K562 (cell line): Measurements from ENCODE around the gene S100A10. TPM values are rescaled to one million over a fixed set of nuclear protein-coding genes. Genes with fewer than 3 reads are reported as not detected.
A peak's percentile ranks its signal among the peaks of the same experiment; 100 is the strongest.

Experiments
- CAMTA2 ChIP-seq: fragments of 250-450 bp; sonication (Bioruptor Pico); conservative IDR thresholded peaks from 2 replicates; pipeline ENCODE4 v1.5.1; 2022
- CBX8 ChIP-seq: fragments of 200-600 bp; sonication (generic); IDR thresholded peaks from 2 replicates; pipeline ENCODE4 v1.6.1; 2012; ENCODE audit warnings: borderline replicate concordance, mixed run types, low read depth, mild to moderate bottlenecking, moderate library complexity, mixed read lengths, low read length, control low read depth, inconsistent platforms; ENCODE audit not compliant: poor library complexity, severe bottlenecking; ENCODE audit errors: extremely low read depth
- DACH1 ChIP-seq: fragments of 450-650 bp; IDR thresholded peaks from 2 replicates; pipeline ENCODE4 v1.6.1; 2018; ENCODE audit not compliant: partially characterized antibody
- EP400 ChIP-seq: fragments of 450-650 bp; IDR thresholded peaks from 2 replicates; pipeline ENCODE4 v1.6.1; 2017; ENCODE audit warnings: antibody characterized with exemption, mild to moderate bottlenecking, moderate library complexity
- HDAC2 ChIP-seq: fragments of 450-650 bp; IDR thresholded peaks from 2 replicates; pipeline ENCODE4 v1.6.1; 2016; ENCODE audit warnings: mild to moderate bottlenecking
- HDGF ChIP-seq: fragments of 450-650 bp; IDR thresholded peaks from 2 replicates; pipeline ENCODE4 v1.6.1; 2016
- ILK ChIP-seq: fragments of 450-650 bp; IDR thresholded peaks from 2 replicates; pipeline ENCODE4 v1.6.1; 2016; ENCODE audit warnings: missing genetic modification characterization, low read depth, mild to moderate bottlenecking, missing compliant biosample characterization, moderate library complexity, borderline replicate concordance
- JUN ChIP-seq, 2 experiments: sonication (generic) in 1 of 2; formaldehyde crosslinking in 1 of 2; IDR thresholded peaks; 2 replicates each; pipeline versions ENCODE4 v1.6.1 to v1.8.0; 2012 to 2022; ENCODE audit warnings: borderline replicate concordance in 2 of 2, mild to moderate bottlenecking in 2 of 2, improper control_type of control experiment in 1 of 2, low read depth in 1 of 2, low read length in 1 of 2, missing genetic modification reagents in 1 of 2
- NCOR1 ChIP-seq: fragments of 450-650 bp; IDR thresholded peaks from 2 replicates; pipeline ENCODE4 v1.6.1; 2016; ENCODE audit warnings: mild to moderate bottlenecking, moderate library complexity
- PML ChIP-seq: IDR thresholded peaks from 2 replicates; pipeline ENCODE4 v1.6.1; 2012; ENCODE audit warnings: low read length, inconsistent platforms
- POLR2AphosphoS5 ChIP-seq: IDR thresholded peaks from 2 replicates; pipeline ENCODE4 v1.6.1; 2011; ENCODE audit warnings: mild to moderate bottlenecking, low read depth, low read length, moderate library complexity; ENCODE audit not compliant: control insufficient read depth, insufficient read depth
- RBM17 ChIP-seq: fragments of 200-400 bp; formaldehyde crosslinking; IDR thresholded peaks from 2 replicates; pipeline ENCODE4 v1.6.1; 2017; ENCODE audit warnings: low read depth, mild to moderate bottlenecking, low read length, borderline replicate concordance
- SIN3A ChIP-seq, 2 experiments: fragments of 150-350 bp in 1 of 2; IDR thresholded peaks; 2 replicates each; pipeline ENCODE4 v1.6.1; 2011 to 2016; ENCODE audit warnings: borderline replicate concordance in 2 of 2, low read depth in 2 of 2, low read length in 2 of 2, mild to moderate bottlenecking in 2 of 2, moderate library complexity in 2 of 2; ENCODE audit not compliant: control insufficient read depth in 1 of 2
- TARDBP ChIP-seq: fragments of 450-650 bp; IDR thresholded peaks from 2 replicates; pipeline ENCODE4 v1.6.1; 2016
- TEAD1 ChIP-seq, 2 experiments: fragments of 450-650 bp in 1 of 2; sonication (generic) in 1 of 2; formaldehyde crosslinking; IDR thresholded peaks; 2 replicates each; pipeline versions ENCODE4 v1.4.0 to v1.8.0; 2020 to 2022; ENCODE audit warnings: mild to moderate bottlenecking in 2 of 2, missing genetic modification reagents in 1 of 2
- ZC3H11A ChIP-seq: IDR thresholded peaks from 2 replicates; pipeline ENCODE4 v1.6.1; 2012; ENCODE audit warnings: low read depth, low read length, improper control_type of control experiment
- ZNF174 ChIP-seq: fragments of 250-450 bp; sonication (Bioruptor Pico); IDR thresholded peaks from 2 replicates; pipeline ENCODE4 v1.4.0; 2020; ENCODE audit warnings: mild to moderate bottlenecking
- ZNF175 ChIP-seq: fragments of 200-800 bp; sonication (Bioruptor generic); IDR thresholded peaks from 2 replicates; pipeline ENCODE4 v1.6.1; 2016; ENCODE audit warnings: low read depth, mild to moderate bottlenecking, missing genetic modification characterization, missing compliant biosample characterization
- polyA plus RNA-seq, 8 experiments: library from polyadenylated mRNA; depleted of rRNA in 4 of 8; stranded (reverse) in 5 of 8; unstranded in 3 of 8; fragments of >200 nt; fragmentation: Nextera tagmentation in 2 of 8; fragmentation: Illumina TruSeq in 1 of 8; extraction: Ambion mirVana in 2 of 8; extraction: Trizol in 1 of 8; gene quantifications; 2 replicates each; pipeline versions ENCODE4 v1.2.1 to v1.2.3, GENCODE V29; 2011 to 2014; ENCODE audit warnings: inconsistent platforms in 1 of 8, missing spikeins in 1 of 8
- total RNA-seq, 7 experiments: library from RNA; depleted of rRNA in 6 of 7; stranded (reverse); fragments of >200 nt in 6 of 7; fragmentation: Illumina TruSeq in 2 of 7; extraction: Trizol in 2 of 7; gene quantifications; 2 replicates each; pipeline versions ENCODE4 v1.2.1 to v1.2.3, GENCODE V29; 2011 to 2021; ENCODE audit warnings: low replicate concordance in 1 of 7
- TF ChIP-seq, protein P1 (sequence below): fragments of 450-650 bp; formaldehyde crosslinking; IDR thresholded peaks from 2 replicates; pipeline ENCODE4 v1.4.0; 2020; ENCODE audit warnings: mild to moderate bottlenecking
- TF ChIP-seq, protein P2 (sequence below), 3 experiments: IDR thresholded peaks in 2 of 3; conservative IDR thresholded peaks in 1 of 3; 2 replicates each; pipeline ENCODE4 v1.5.1; 2011 to 2012; ENCODE audit warnings: low read length in 3 of 3, mild to moderate bottlenecking in 3 of 3, control low read depth in 2 of 3, improper control_type of control experiment in 1 of 3, inconsistent platforms in 1 of 3, low read depth in 1 of 3, mixed read lengths in 1 of 3, moderate library complexity in 1 of 3; ENCODE audit not compliant: insufficient read depth in 2 of 3
- TF ChIP-seq, protein P3 (sequence below): fragments of 250-450 bp; sonication (Bioruptor Pico); IDR thresholded peaks from 2 replicates; pipeline ENCODE4 v1.5.0; 2021; ENCODE audit warnings: mild to moderate bottlenecking, moderate library complexity

Gene S100A10
- total and polyA plus RNA-seq, 9 of the 15 experiments (the other 6 are each of a cell fraction or from before 2014, with no cell fraction given), result 0.32 to 1.6 (median 0.50) TPM; not detected in 3

DNA sequence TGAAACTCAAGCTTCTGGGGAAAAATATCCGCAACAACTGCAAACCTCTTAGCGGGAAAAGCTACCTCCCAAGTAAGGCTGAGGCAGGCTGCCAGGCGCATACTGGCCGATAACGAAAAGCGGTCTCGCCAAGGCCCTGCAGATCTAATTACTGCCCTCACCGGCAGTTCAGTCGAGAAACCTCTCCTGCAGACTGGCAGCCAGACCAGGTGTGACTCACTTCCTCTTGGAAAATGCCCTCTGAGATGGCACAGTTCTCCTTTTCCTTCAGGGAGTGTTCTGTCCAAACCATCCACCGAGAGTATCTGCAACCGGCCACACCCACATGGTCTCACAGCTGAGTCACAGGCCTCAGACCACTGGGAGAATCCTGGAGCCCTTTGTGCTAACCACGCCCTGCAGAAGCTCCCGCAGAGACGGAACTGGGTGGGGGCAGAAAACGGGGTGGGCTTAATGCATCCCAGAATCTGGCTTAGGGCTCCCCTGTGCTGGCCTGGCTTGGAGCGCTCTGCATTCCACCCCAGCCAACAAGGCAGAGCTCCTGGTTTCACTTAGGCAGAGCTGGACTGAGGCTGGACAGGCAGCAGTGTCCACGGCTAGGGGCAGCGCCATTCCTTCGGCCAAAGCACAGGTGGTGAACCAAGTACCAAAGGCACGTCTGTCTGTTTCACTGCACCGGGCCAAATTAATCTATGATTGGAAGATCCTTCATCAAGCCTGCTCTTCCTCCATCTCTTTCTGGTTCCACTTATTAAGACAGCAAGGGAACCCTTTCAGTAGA, 1.2 kb downstream of the S100A10 start (continued):
- TF ChIP-seq, protein P1, sequence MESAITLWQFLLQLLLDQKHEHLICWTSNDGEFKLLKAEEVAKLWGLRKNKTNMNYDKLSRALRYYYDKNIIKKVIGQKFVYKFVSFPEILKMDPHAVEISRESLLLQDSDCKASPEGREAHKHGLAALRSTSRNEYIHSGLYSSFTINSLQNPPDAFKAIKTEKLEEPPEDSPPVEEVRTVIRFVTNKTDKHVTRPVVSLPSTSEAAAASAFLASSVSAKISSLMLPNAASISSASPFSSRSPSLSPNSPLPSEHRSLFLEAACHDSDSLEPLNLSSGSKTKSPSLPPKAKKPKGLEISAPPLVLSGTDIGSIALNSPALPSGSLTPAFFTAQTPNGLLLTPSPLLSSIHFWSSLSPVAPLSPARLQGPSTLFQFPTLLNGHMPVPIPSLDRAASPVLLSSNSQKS (CRISPR knock-in tag), result no peak
- TF ChIP-seq EP400 (no peak), HDGF (no peak), POLR2AphosphoS5 (no peak), NCOR1 (no peak), DACH1 (peak; percentile 25), JUN (IDR thresholded peaks at IDR 0.05; ENCODE audit: borderline replicate concordance, low read depth, low read length) (no peak), JUN (CRISPR knock-in tag; IDR thresholded peaks at IDR 0.05; ENCODE audit: borderline replicate concordance) (no peak), TARDBP (no peak), SIN3A (IDR thresholded peaks at IDR 0.05; ENCODE audit: borderline replicate concordance in 2 of 2, control insufficient read depth in 1 of 2, low read depth in 2 of 2, low read length in 2 of 2) (no peak), TEAD1 (CRISPR knock-in tag; IDR thresholded peaks at IDR 0.05) (no peak), CBX8 (peak; percentile 99), RBM17 (no peak), CAMTA2 (CRISPR knock-in tag) (no peak), ILK (no peak), PML (no peak), ZNF174 (no peak), HDAC2 (peak; percentile 67; the same call in 1 of the 2 replicates), ZC3H11A (no peak), ZNF175 (no peak)
- TF ChIP-seq, protein P2, sequence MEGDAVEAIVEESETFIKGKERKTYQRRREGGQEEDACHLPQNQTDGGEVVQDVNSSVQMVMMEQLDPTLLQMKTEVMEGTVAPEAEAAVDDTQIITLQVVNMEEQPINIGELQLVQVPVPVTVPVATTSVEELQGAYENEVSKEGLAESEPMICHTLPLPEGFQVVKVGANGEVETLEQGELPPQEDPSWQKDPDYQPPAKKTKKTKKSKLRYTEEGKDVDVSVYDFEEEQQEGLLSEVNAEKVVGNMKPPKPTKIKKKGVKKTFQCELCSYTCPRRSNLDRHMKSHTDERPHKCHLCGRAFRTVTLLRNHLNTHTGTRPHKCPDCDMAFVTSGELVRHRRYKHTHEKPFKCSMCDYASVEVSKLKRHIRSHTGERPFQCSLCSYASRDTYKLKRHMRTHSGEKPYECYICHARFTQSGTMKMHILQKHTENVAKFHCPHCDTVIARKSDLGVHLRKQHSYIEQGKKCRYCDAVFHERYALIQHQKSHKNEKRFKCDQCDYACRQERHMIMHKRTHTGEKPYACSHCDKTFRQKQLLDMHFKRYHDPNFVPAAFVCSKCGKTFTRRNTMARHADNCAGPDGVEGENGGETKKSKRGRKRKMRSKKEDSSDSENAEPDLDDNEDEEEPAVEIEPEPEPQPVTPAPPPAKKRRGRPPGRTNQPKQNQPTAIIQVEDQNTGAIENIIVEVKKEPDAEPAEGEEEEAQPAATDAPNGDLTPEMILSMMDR (IDR thresholded peaks at IDR 0.05 in 2 of 3, conservative IDR thresholded peaks at IDR 0.05 in 1 of 3; ENCODE audit: insufficient read depth in 2 of 3, low read depth in 1 of 3, low read length in 3 of 3), result no peak
- TF ChIP-seq, protein P3, sequence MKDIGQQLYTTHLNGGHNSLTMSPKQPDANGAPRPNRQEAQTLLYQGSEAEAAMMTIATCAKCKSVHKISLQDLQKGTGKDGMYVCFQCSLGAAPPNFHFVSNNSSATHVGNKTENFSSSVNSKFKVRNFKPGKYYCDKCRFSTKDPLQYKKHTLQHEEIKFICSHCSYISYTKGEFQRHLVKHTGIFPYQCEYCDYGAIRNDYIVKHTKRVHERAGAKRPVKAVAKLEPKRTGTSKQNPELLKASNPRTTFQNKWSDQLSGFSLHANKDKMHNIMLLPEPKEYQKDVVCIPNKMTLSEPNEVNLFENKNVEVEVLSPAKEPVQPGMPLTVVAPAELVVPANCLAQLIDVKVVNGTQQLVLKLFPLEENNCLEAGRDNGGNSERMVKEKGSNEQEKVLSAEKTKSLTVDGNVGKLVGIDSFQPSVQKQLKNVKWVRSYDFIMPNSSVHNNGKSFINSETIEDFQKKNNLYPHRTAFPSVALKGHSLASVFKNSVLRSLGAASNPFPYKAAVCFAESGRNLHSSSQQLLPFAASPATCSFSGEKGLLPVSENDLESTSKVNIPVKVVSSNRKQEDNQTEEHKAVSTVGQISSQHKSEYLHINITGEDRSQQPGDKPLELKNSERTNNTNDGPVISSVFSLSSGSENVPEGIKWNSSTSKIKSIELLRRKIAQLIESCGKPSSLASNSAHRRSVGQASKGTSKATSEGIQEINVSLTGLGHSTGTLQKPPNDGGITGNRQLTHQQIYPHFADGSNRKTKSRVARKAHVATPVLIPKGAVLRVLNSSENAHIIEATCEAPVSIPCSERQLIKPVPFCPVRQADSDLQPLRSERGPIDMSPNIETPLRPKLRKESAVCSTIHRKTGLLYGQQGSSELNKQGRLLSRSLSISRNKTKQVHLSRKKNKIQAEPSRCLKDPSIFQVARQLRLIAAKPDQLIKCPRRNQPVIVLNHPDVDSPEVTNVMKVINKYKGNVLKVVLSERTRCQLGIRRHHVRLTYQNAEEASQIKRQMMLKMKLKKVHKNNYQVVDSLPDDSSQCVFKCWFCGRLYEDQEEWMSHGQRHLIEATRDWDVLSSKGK (CRISPR knock-in tag), result no peak
